Prostate gland (tissue), 2 donors: ENCODE measurements around the gene CEP70.

ENCODE experiments used
- POLR2AphosphoS5 ChIP-seq: sonication (generic); formaldehyde crosslinking; IDR thresholded peaks from one replicate; pipeline ENCODE4 v1.6.1; 2017; ENCODE audit warnings: antibody characterized with exemption
- TF ChIP-seq, protein P1 (sequence below), 4 experiments: fragments of 200-600 bp in 2 of 4; fragments of 450-650 bp in 2 of 4; sonication (generic) in 2 of 4; IDR thresholded peaks; 1 replicate in 3 of 4; 2 replicates in 1 of 4; pipeline ENCODE4 v1.5.1; 2016 to 2019; ENCODE audit warnings: antibody characterized with exemption in 4 of 4, mild to moderate bottlenecking in 2 of 4, moderate library complexity in 2 of 4

DNA sequence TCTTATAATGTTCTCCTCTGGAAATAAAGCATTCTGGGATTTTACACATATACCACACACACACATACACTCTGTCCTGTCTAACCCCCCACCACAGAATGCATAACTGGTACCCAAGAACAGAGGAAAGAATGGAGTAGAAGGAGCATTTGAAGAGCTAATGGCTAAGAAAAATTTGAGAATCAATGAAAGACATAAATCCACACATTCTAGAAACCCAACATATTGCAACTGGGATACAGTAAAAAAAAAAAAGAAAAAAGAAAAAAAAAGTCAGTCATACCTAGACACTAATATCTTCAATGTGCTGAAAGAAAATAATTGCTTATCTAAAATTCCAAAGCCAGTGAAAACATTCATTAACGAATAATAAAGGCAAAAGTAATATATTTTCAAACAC, 20.9 kb downstream of the CEP70 start:
- TF ChIP-seq, protein P1, sequence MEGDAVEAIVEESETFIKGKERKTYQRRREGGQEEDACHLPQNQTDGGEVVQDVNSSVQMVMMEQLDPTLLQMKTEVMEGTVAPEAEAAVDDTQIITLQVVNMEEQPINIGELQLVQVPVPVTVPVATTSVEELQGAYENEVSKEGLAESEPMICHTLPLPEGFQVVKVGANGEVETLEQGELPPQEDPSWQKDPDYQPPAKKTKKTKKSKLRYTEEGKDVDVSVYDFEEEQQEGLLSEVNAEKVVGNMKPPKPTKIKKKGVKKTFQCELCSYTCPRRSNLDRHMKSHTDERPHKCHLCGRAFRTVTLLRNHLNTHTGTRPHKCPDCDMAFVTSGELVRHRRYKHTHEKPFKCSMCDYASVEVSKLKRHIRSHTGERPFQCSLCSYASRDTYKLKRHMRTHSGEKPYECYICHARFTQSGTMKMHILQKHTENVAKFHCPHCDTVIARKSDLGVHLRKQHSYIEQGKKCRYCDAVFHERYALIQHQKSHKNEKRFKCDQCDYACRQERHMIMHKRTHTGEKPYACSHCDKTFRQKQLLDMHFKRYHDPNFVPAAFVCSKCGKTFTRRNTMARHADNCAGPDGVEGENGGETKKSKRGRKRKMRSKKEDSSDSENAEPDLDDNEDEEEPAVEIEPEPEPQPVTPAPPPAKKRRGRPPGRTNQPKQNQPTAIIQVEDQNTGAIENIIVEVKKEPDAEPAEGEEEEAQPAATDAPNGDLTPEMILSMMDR (IDR thresholded peaks at IDR 0.05), result no peak
- no peak for TF ChIP-seq POLR2AphosphoS5
